HG03442 (cell line): ENCODE results near the gene CPED1.

Source experiments
- ATAC-seq: cut with Tn5 transposase; IDR thresholded peaks from one replicate; pipeline ENCODE4 v1.9.1; 2021; ENCODE audit warnings: mild to moderate bottlenecking, moderate library complexity; ENCODE audit not compliant: unreplicated experiment

The CPED1 gene

DNA sequence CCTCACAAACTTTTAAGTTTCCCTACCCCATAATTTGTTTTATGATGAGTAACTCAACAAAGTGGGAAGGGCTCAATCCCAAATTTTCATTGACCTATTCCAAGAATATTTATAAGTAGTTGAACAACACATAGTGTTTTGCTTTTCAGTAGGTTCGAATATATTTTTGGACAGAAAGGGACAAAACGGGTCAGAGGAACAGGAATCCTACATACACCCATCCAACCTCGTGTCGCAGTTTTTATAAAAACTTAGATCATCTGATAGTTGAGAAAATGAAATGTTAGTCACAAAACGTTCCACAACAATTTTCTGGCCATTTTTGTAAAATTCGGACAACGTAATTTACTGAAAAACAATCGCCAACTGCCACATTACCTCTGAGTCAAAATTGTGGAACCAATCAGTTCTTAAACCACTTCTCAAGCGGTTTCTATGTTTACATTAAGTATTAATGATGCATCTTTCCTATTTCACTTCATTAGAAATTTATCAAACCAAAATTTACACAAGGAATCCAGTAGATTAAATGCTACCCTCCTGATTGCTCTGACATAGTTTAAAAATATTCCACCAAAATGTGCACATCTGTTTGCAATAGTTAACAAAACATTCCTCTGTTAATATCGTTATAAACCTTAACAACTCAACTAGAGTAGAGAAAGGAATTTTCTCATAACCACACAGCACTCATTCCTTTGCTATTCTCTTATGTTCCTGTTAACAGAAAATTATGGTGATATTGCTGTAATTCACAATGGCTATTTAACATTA is 346.6 kb downstream of the CPED1 start:
- ATAC-seq, result no peak

DNA sequence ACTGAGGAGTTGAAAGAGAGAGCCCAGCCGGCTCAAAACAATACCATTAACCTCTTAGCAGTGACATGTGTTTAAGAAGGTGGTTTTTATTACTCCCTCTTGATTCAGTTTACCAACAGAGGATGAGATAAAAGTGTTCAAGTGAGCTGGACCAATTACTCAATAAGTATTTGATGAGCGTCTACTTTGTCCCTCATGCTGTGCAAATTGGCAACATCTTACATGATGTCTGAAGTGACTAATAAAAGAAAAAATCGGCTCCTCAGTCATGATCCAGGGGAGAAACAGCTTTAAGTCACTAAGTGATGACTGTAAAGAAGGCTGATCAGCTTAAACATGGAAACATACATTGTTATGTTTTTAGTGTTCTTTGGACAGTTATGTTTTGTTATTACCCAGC is 348.1 kb downstream of the CPED1 start:
- ATAC-seq, result no peak

DNA sequence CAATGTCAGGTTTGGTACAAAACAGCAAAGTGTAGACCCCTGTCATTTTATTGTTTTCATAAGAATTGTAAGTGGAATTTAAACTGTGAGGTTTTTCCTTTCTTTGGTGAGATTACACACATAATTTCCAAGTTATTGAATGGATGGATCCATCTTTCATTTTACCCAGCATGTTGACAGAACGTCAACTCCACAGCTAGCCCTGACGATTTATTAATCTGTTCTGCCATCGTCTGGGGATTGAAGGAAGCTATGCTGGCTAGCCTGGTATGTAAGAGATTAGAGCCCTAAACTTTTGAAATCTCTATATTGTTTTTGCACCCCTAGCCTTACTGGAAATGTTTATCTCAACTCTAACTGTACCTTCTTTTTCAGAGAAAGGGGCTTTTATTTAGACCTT is 348.9 kb downstream of the CPED1 start:
- ATAC-seq, result no peak

DNA sequence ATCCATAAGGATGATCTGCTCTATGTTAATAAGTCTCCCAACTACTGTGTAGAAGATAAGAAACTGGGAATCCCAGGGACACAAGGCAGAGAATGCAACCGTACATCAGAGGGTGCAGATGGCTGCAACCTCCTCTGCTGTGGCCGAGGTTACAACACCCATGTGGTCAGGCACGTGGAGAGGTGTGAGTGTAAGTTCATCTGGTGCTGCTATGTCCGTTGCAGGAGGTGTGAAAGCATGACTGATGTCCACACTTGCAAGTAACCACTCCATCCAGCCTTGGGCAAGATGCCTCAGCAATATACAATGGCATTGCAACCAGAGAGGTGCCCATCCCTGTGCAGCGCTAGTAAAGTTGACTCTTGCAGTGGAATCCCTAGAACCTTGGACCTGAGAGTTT is 350.6 kb downstream of the CPED1 start:
- ATAC-seq, result no peak

DNA sequence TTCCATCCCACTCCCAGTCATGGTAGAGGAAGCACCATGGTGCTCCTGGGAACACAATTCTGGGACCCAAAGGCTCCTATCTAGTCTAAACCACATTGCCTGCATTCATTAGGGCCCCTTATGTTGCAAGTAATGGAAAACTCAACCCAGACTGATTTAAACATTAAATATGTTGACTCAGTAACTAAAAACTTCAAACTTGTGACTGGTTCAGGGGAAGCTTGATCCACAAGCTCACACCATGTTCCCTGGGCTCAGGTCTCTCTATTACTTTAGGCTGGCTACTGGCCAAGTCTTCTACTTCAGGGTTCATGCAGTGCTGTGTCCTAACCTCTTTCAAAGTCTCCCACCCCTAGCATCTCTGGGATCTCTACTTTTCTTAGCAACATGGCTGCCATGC is 353.4 kb downstream of the CPED1 start:
- no peak for ATAC-seq

DNA sequence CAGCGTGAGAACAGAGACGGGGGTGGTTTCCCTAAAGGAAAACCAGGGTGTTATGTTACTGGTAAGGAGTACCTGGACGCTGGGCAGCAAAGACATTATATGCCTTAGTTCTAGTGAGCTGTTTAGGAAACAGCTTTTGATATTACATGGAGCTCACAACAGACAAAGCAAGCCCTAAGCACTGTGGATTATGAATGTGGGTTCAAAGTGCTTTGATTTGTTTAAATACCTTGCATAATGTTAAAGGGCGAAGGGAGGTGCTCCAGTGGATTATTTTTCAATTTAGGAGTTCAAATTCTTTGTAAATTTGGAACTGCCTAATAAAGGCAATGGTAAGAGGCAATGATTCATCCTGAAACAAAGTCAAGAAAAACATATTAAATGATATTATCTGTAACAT is 354.1 kb downstream of the CPED1 start:
- ATAC-seq, result no peak

DNA sequence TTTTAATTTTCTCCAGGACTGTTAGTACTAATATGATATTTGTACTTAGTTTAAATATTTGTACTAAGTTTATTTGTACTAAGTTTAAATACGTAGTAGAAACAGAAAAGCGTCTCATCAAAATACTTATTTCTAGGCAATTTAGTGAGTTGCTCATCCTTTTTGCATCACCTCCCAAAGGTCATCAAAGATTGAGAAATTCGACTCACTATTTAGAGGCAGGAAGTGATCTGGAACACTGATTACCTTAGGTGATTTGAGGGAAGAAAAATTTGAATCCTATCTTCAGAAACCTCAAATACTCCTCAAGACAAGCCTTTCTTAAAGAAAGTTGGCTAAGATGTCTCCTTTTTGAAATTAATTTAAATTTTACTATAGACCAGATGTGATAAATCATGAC is 354.8 kb downstream of the CPED1 start:
- ATAC-seq, result no peak

DNA sequence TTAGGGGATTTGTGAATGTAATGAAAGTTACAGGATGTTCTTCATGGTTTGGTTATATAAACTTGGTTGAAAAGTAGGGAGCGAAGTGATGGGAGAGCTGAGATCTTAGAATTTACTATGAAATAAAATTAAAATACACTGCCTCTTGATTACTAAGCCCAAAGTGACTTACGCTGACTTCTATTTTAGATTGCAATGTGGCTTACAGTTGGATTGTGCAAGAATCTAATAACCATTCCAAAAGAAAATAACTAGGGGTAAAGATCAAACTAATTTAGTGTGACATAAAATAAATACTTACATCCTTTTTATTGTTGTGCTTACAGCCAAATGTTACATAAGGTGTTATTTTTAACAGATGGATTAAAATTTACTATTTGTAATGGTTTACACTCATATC is 355.6 kb downstream of the CPED1 start:
- no peak for ATAC-seq

DNA sequence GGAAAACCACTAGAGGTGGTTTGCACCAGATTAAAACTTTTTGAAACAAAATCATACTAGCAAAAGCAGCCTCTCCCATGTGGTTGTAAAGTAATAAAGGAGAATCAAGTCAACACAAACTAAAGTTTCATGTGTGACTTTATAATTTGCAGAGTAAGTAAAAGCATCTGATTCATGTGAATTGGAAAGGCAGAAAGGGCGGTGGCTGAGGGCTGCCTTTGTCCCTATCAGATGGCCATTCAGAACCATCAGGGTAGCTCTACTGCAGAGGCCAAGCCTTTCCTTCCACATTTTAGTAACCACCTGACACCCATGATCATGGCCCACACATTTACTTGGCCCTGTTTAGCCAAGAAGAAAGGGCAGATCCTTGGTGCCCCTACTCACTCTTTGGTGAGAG is 356.0 kb downstream of the CPED1 start:
- ATAC-seq, result no peak
